GM19099 (cell line): ENCODE measurements around the gene DAZ1.
"Not testable (repeated sequence)": the region's sequence is repeated elsewhere in the genome, so short reads cannot be mapped to it uniquely, and the experiment has no call there.

Source experiments
- POLR2A ChIP-seq: IDR thresholded peaks from 3 replicates; pipeline ENCODE4 v1.6.1; 2011; ENCODE audit warnings: low read depth; ENCODE audit not compliant: insufficient read length; ENCODE audit errors: extremely low read depth

Gene DAZ1, protein sequence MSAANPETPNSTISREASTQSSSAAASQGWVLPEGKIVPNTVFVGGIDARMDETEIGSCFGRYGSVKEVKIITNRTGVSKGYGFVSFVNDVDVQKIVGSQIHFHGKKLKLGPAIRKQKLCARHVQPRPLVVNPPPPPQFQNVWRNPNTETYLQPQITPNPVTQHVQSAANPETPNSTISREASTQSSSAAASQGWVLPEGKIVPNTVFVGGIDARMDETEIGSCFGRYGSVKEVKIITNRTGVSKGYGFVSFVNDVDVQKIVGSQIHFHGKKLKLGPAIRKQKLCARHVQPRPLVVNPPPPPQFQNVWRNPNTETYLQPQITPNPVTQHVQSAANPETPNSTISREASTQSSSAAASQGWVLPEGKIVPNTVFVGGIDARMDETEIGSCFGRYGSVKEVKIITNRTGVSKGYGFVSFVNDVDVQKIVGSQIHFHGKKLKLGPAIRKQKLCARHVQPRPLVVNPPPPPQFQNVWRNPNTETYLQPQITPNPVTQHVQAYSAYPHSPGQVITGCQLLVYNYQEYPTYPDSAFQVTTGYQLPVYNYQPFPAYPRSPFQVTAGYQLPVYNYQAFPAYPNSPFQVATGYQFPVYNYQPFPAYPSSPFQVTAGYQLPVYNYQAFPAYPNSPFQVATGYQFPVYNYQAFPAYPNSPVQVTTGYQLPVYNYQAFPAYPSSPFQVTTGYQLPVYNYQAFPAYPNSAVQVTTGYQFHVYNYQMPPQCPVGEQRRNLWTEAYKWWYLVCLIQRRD

GRCh38 chrY:23198908-23199307 lies at the start of gene DAZ1:
TSS of gene DAZ1 (minus strand) at chrY:23199008. CDS start at chrY:23198800, 208 bp downstream.
- not testable (repeated sequence) for TF ChIP-seq POLR2A

DNA sequence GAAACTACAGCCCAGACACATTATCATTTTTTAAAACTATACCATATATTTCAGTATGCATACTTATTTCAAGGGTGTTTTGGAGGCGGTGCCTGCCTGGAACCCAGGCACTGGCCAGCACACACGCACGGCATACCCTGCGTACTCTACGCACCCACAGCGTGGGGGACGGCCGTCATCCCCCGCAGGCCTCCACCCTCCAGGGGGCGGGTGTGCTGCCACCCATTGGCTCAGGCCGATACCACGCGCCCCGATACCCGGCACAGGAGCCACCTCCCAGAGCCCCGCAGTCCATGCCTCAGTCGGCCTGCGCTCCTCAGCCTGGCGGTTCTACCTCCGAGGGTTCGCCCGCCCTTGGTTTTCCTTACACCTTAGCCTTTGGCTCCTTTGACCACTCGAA lies 20.4 kb upstream of the DAZ1 start, which contains the start of gene DAZ2:
TSS of gene DAZ2 (plus strand) at position 301 of the 400 bp plus-strand sequence. CDS start 208 bp downstream, outside the sequence.
- TF ChIP-seq POLR2A, result not testable (repeated sequence)
